ENCODE results near the gene RNF166.

Gene RNF166

GRCh38 chr16:88732961-88733294 is 26.7 kb upstream of the RNF166 start:
- no peak overlapping the region for H2AFZ ChIP-seq
- H3K27me3 ChIP-seq (ENCODE audit: control insufficient read depth, insufficient read depth, low read length), result no peaks in the 10 kb centered on the region
- H3K9ac ChIP-seq, result no peak overlapping the region
- no peaks in the 10 kb centered on the region for H3K36me3 ChIP-seq (ENCODE audit: control insufficient read depth, insufficient read depth, low read length)
- H3K79me2 ChIP-seq, result no peaks in the 10 kb centered on the region
- H3K27ac ChIP-seq, result no peak overlapping the region
- H3K4me1 ChIP-seq, result peaks cover 16% of the 10 kb centered on the region
- H3K4me2 ChIP-seq (ENCODE audit: low read length), result no peak overlapping the region
- H3K4me3 ChIP-seq (ENCODE audit: low read depth, low read length), result no peak overlapping the region
- H3K9me3 ChIP-seq (ENCODE audit: control insufficient read depth, low read length), result no peaks in the 10 kb centered on the region
- no peak for TF ChIP-seq CTCF (IDR thresholded peaks at IDR 0.05)

- Histone ChIP-seq H3K4me2 (ENCODE audit: low read length) (no peak overlapping the region), H3K27ac (no peak overlapping the region), H3K36me3 (ENCODE audit: control insufficient read depth, insufficient read depth, low read length) (no peaks in the 10 kb centered on the region), H2AFZ (no peak overlapping the region), H3K79me2 (no peaks in the 10 kb centered on the region), H3K9ac (no peak overlapping the region), H3K9me3 (ENCODE audit: control insufficient read depth, low read length) (no peaks in the 10 kb centered on the region), H3K4me3 (ENCODE audit: low read depth, low read length) (no peak overlapping the region), H3K4me1 (peaks cover 11% of the 10 kb centered on the region), H3K27me3 (ENCODE audit: control insufficient read depth, insufficient read depth, low read length) (no peaks in the 10 kb centered on the region)
- TF ChIP-seq CTCF (IDR thresholded peaks at IDR 0.05), result no peak
Measured at GRCh38 chr16:88732172-88732960, 26.2 kb upstream of the RNF166 start.

- no peaks in the 10 kb centered on the region for H3K9me3 ChIP-seq (ENCODE audit: control insufficient read depth, low read length)
- H3K27ac ChIP-seq, result no peak overlapping the region
- H3K79me2 ChIP-seq, result no peaks in the 10 kb centered on the region
- peaks cover 11% of the 10 kb centered on the region for H3K4me1 ChIP-seq
- H3K27me3 ChIP-seq (ENCODE audit: control insufficient read depth, insufficient read depth, low read length), result no peaks in the 10 kb centered on the region
- no peak overlapping the region for H2AFZ ChIP-seq
- H3K36me3 ChIP-seq (ENCODE audit: control insufficient read depth, insufficient read depth, low read length), result no peaks in the 10 kb centered on the region
- H3K4me3 ChIP-seq (ENCODE audit: low read depth, low read length), result no peak overlapping the region
- no peak overlapping the region for H3K9ac ChIP-seq
- no peak overlapping the region for H3K4me2 ChIP-seq (ENCODE audit: low read length)
- TF ChIP-seq CTCF (IDR thresholded peaks at IDR 0.05), result no peak
Measured at GRCh38 chr16:88731699-88732098, 25.5 kb upstream of the RNF166 start.

GRCh38 chr16:88730632-88731607 is 24.7 kb upstream of the RNF166 start:
- Histone ChIP-seq H2AFZ (no peak overlapping the region), H3K4me1 (peaks cover 11% of the 10 kb centered on the region), H3K27ac (no peak overlapping the region), H3K27me3 (ENCODE audit: control insufficient read depth, insufficient read depth, low read length) (no peaks in the 10 kb centered on the region), H3K79me2 (no peaks in the 10 kb centered on the region), H3K4me2 (ENCODE audit: low read length) (no peak overlapping the region), H3K4me3 (ENCODE audit: low read depth, low read length) (no peak overlapping the region), H3K36me3 (ENCODE audit: control insufficient read depth, insufficient read depth, low read length) (no peaks in the 10 kb centered on the region), H3K9me3 (ENCODE audit: control insufficient read depth, low read length) (no peaks in the 10 kb centered on the region), H3K9ac (no peak overlapping the region)
- TF ChIP-seq CTCF (IDR thresholded peaks at IDR 0.05), result no peak

Data from parathyroid adenoma (tissue), 2 donors.